ENCODE results near the gene AMOT. TPM values are rescaled to one million over a fixed set of nuclear protein-coding genes. Genes with fewer than 3 reads are reported as not detected.

AMOT gene
- total and polyA plus RNA-seq, 10 of the 15 experiments (the other 5 are each of a cell fraction or from before 2014, with no cell fraction given): 0.92 to 14.5 (median 2.9) TPM

DNA sequence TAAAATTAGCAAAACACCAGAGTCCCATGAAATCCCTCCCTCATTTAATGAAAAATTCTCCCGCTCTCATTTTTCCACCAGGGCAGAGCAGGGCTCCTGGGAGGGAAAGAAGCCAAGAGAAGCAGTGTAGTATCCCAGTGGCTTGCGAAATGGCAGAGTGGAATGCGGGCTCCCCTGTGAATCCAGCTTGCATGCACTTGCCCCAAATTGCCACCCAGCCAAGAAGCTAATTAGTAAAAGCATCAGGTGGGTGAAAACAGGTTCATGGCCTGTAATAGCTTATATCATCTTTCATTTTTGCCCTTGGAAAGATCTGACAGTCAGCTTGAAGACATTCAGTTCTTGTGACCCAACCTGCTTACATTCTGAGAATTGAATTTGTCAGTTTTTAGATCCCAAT, 10.1 kb downstream of the AMOT start:
- WGBS (ENCODE audit: insufficient coverage, insufficient replicate concordance, low lambda C conversion rate, missing lambda C conversion rate): 49% methylated on average over 3 of the region's 3 CpGs
- CTCF ChIA-PET: no interaction called here
- TF ChIP-seq, protein P1, sequence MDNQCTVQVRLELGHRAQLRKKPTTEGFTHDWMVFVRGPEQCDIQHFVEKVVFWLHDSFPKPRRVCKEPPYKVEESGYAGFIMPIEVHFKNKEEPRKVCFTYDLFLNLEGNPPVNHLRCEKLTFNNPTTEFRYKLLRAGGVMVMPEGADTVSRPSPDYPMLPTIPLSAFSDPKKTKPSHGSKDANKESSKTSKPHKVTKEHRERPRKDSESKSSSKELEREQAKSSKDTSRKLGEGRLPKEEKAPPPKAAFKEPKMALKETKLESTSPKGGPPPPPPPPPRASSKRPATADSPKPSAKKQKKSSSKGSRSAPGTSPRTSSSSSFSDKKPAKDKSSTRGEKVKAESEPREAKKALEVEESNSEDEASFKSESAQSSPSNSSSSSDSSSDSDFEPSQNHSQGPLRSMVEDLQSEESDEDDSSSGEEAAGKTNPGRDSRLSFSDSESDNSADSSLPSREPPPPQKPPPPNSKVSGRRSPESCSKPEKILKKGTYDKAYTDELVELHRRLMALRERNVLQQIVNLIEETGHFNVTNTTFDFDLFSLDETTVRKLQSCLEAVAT (IDR thresholded peaks at IDR 0.05): no peak
- TF ChIP-seq JUNB (IDR thresholded peaks at IDR 0.05): no peak
- TF ChIP-seq MTA2 (IDR thresholded peaks at IDR 0.05; ENCODE audit: low read depth): no peak
- TF ChIP-seq SIX5 (IDR thresholded peaks at IDR 0.05; ENCODE audit: low read depth, low read length, severe bottlenecking): no peak
- no peak for TF ChIP-seq POU2F2 (IDR thresholded peaks at IDR 0.05; ENCODE audit: borderline replicate concordance, low read depth, low read length)
- TF ChIP-seq CTCF (IDR thresholded peaks at IDR 0.05 in 2 of 3, conservative IDR thresholded peaks at IDR 0.05 in 1 of 3; ENCODE audit: control insufficient read depth in 2 of 3, extremely low read depth in 1 of 3, insufficient read depth in 1 of 3, low read depth in 3 of 3, low read length in 3 of 3): no peak
- no peak for TF ChIP-seq GABPA (IDR thresholded peaks at IDR 0.05; ENCODE audit: low read depth)
- no peak for TF ChIP-seq BRCA1 (IDR thresholded peaks at IDR 0.05; ENCODE audit: low read depth, low read length)
- TF ChIP-seq, protein P2, sequence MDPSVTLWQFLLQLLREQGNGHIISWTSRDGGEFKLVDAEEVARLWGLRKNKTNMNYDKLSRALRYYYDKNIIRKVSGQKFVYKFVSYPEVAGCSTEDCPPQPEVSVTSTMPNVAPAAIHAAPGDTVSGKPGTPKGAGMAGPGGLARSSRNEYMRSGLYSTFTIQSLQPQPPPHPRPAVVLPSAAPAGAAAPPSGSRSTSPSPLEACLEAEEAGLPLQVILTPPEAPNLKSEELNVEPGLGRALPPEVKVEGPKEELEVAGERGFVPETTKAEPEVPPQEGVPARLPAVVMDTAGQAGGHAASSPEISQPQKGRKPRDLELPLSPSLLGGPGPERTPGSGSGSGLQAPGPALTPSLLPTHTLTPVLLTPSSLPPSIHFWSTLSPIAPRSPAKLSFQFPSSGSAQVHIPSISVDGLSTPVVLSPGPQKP (IDR thresholded peaks at IDR 0.05; ENCODE audit: low read depth, low read length): no peak
- no peak for TF ChIP-seq RUNX3 (IDR thresholded peaks at IDR 0.05; ENCODE audit: low read length)
- TF ChIP-seq TCF7 (IDR thresholded peaks at IDR 0.05; ENCODE audit: borderline replicate concordance): no peak
- no peak for TF ChIP-seq CBX3 (IDR thresholded peaks at IDR 0.05; ENCODE audit: borderline replicate concordance, low read depth)
- TF ChIP-seq NKRF (conservative IDR thresholded peaks at IDR 0.05): no peak
- TF ChIP-seq ETV6 (conservative IDR thresholded peaks at IDR 0.05 in 1 of 2, IDR thresholded peaks at IDR 0.05 in 1 of 2; ENCODE audit: borderline replicate concordance in 1 of 2, low read depth in 1 of 2): no peak
- no peak for TF ChIP-seq ZSCAN29 (IDR thresholded peaks at IDR 0.05)
- TF ChIP-seq, protein P3, sequence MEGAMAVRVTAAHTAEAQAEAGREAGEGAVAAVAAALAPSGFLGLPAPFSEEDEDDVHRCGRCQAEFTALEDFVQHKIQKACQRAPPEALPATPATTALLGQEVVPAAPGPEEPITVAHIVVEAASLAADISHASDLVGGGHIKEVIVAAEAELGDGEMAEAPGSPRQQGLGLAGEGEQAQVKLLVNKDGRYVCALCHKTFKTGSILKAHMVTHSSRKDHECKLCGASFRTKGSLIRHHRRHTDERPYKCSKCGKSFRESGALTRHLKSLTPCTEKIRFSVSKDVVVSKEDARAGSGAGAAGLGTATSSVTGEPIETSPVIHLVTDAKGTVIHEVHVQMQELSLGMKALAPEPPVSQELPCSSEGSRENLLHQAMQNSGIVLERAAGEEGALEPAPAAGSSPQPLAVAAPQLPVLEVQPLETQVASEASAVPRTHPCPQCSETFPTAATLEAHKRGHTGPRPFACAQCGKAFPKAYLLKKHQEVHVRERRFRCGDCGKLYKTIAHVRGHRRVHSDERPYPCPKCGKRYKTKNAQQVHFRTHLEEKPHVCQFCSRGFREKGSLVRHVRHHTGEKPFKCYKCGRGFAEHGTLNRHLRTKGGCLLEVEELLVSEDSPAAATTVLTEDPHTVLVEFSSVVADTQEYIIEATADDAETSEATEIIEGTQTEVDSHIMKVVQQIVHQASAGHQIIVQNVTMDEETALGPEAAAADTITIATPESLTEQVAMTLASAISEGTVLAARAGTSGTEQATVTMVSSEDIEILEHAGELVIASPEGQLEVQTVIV (IDR thresholded peaks at IDR 0.05; ENCODE audit: borderline replicate concordance, partially characterized antibody): no peak

More for the DNA sequence above, 10.1 kb downstream of the AMOT start:
- no peaks in the 10 kb centered on the region for H4K20me1 ChIP-seq (ENCODE audit: control insufficient read depth, insufficient read depth)
- intact Hi-C loops (cut with micrococcal nuclease; ENCODE audit: unreplicated experiment) (loop anchor here (10.0 kb wide), 1 partner anchor 66 kb away; no protein-coding TSS in a partner anchor), in situ Hi-C loops (cut with MboI) (no loop called here)
- no peak overlapping the region for H3K9ac ChIP-seq (ENCODE audit: control insufficient read depth, insufficient read depth, low read length)
- no peak overlapping the region for H3K27ac ChIP-seq (ENCODE audit: control insufficient read depth, insufficient read depth)
- RAD21 ChIA-PET (ENCODE audit: unreplicated experiment): no interaction called here
- no peaks in the 10 kb centered on the region for H3K36me3 ChIP-seq (ENCODE audit: control insufficient read depth in 2 of 2, insufficient read depth in 2 of 2, low read length in 1 of 2)
- POLR2A ChIA-PET: no interaction called here
- SMC1A ChIA-PET (ENCODE audit: uncharacterized antibody, unreplicated experiment): no interaction called here
- H3K27me3 ChIP-seq (replicated peaks in 1 of 2; ENCODE audit: control insufficient read depth in 2 of 2, insufficient read depth in 2 of 2, low read length in 1 of 2): no peaks in the 10 kb centered on the region
- H3K4me1 ChIP-seq (ENCODE audit: control insufficient read depth, insufficient read depth, low read length): 0 out of 2 replicates have a peak, but pooled peaks cover 3% of the 10 kb centered on the region
- no peak for FAIRE-seq
- no peak for ATAC-seq
- H3K4me2 ChIP-seq (ENCODE audit: control insufficient read depth, insufficient read depth): no peak overlapping the region
- H3K9me3 ChIP-seq (replicated peaks; ENCODE audit: control insufficient read depth, insufficient read depth, low read length): no peaks in the 10 kb centered on the region
- DNase-seq (ENCODE audit: low read depth, low spot score): no peak
- H2AFZ ChIP-seq (ENCODE audit: control insufficient read depth, low read depth, low read length): no peak overlapping the region
- no TSS peak for BruUV-seq (replicated peaks)
- H3K79me2 ChIP-seq (ENCODE audit: control insufficient read depth, insufficient read depth, low read length): no peaks in the 10 kb centered on the region
- H3K4me3 ChIP-seq: no peak overlapping the region
